ENCODE results near the gene HOXD10.

Gene HOXD10

GRCh38 chr2:176164611-176165369 lies 48.2 kb downstream of the HOXD10 start:
- DNase-seq (ENCODE audit: low read depth): no peak

- DNase-seq (ENCODE audit: low read depth): no peak
Observed at GRCh38 chr2:176165370-176166050, 48.9 kb downstream of the HOXD10 start.

DNA sequence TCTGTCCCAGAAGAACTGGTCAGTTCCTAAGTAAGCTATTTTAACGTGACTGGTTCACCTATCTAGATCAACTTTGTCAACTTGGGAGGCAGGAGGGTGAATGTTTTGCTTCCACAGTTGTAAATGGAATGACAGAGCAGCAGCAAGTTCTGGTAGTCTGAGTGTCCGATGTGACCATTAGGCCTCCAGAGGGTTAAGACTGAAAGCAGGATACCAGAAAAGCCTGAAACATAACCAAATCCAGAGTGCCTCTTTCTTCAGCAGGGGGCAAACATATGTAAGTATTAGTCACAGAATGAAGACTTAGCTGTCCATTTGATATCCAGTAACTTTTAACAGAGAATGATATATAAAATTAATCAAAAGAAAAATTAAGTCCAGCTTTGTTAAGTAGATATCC lies 49.7 kb downstream of the HOXD10 start:
- no peak for DNase-seq (ENCODE audit: low read depth)

- DNase-seq (ENCODE audit: low read depth): no peak
Observed at GRCh38 chr2:176167398-176167797, 50.8 kb downstream of the HOXD10 start.

GRCh38 chr2:176169181-176169580 lies 52.6 kb downstream of the HOXD10 start:
- no peak for DNase-seq (ENCODE audit: low read depth)
